ENCODE measurements around the gene CBFA2T3. TPM values are rescaled to one million over a fixed set of nuclear protein-coding genes. Genes with fewer than 3 reads are reported as not detected.

The CBFA2T3 gene
- total RNA-seq, 1 donor from 2014 or later: 8.6 TPM

- intact Hi-C loops (cut with micrococcal nuclease): no loop called here
These were observed 123.6 kb downstream of the CBFA2T3 start for GRCh38 chr16:88853325-88853941.

GRCh38 chr16:88851616-88852015, 125.4 kb downstream of the CBFA2T3 start:
- no peak for DNase-seq
- H3K27me3 ChIP-seq (ENCODE audit: low read depth): no peaks in the 10 kb centered on the region
- no peak overlapping the region for H3K4me3 ChIP-seq
- no peaks in the 10 kb centered on the region for H3K9me3 ChIP-seq (replicated peaks)
- no peak overlapping the region for H3K27ac ChIP-seq (replicated peaks)
- no peak for TF ChIP-seq CTCF (IDR thresholded peaks at IDR 0.05; ENCODE audit: borderline replicate concordance)
- H3K4me1 ChIP-seq: peaks cover 13% of the 10 kb centered on the region
- H3K36me3 ChIP-seq: peaks cover 23% of the 10 kb centered on the region
- intact Hi-C loops (cut with micrococcal nuclease): no loop called here

More at GRCh38 chr16:88853325-88853941, 123.6 kb downstream of the CBFA2T3 start:
- Histone ChIP-seq H3K4me1 (peaks cover 28% of the 10 kb centered on the region), H3K4me3 (no peak overlapping the region), H3K9me3 (replicated peaks) (no peaks in the 10 kb centered on the region), H3K27me3 (ENCODE audit: low read depth) (no peaks in the 10 kb centered on the region), H3K36me3 (peaks cover 15% of the 10 kb centered on the region), H3K27ac (replicated peaks) (no peak overlapping the region)
- no peak for DNase-seq
- TF ChIP-seq CTCF (IDR thresholded peaks at IDR 0.05; ENCODE audit: borderline replicate concordance): no peak

- no peak overlapping the region for H3K27ac ChIP-seq (replicated peaks)
- intact Hi-C loops (cut with micrococcal nuclease): no loop called here
- no peak overlapping the region for H3K4me3 ChIP-seq
- no peak for DNase-seq
- H3K9me3 ChIP-seq (replicated peaks): no peaks in the 10 kb centered on the region
- no peaks in the 10 kb centered on the region for H3K27me3 ChIP-seq (ENCODE audit: low read depth)
- peaks cover 23% of the 10 kb centered on the region for H3K36me3 ChIP-seq
- H3K4me1 ChIP-seq: peaks cover 5% of the 10 kb centered on the region
- no peak for TF ChIP-seq CTCF (IDR thresholded peaks at IDR 0.05; ENCODE audit: borderline replicate concordance)
These were observed 126.3 kb downstream of the CBFA2T3 start for GRCh38 chr16:88850531-88851199.

GRCh38 chr16:88848557-88848956, 128.4 kb downstream of the CBFA2T3 start:
- DNase-seq: no peak
- intact Hi-C loops (cut with micrococcal nuclease): no loop called here
- no peak for TF ChIP-seq CTCF (IDR thresholded peaks at IDR 0.05; ENCODE audit: borderline replicate concordance)

GRCh38 chr16:88847654-88848053, 129.4 kb downstream of the CBFA2T3 start:
- Histone ChIP-seq H3K36me3 (peaks cover 30% of the 10 kb centered on the region), H3K27ac (replicated peaks) (no peak overlapping the region), H3K9me3 (replicated peaks) (no peaks in the 10 kb centered on the region), H3K27me3 (ENCODE audit: low read depth) (no peaks in the 10 kb centered on the region), H3K4me3 (no peak overlapping the region), H3K4me1 (no peaks in the 10 kb centered on the region)
- no peak for DNase-seq
- no peak for TF ChIP-seq CTCF (IDR thresholded peaks at IDR 0.05; ENCODE audit: borderline replicate concordance)
- intact Hi-C loops (cut with micrococcal nuclease): no loop called here

More at GRCh38 chr16:88848557-88848956, 128.4 kb downstream of the CBFA2T3 start:
- Histone ChIP-seq H3K27me3 (ENCODE audit: low read depth) (no peaks in the 10 kb centered on the region), H3K9me3 (replicated peaks) (no peaks in the 10 kb centered on the region), H3K27ac (replicated peaks) (no peak overlapping the region), H3K36me3 (peaks cover 26% of the 10 kb centered on the region), H3K4me1 (no peaks in the 10 kb centered on the region), H3K4me3 (no peak overlapping the region)
